GM12878 (cell line): ENCODE results near the gene SRGAP2C.
"Not testable (repeated sequence)": the region's sequence is repeated elsewhere in the genome, so short reads cannot be mapped to it uniquely, and the experiment has no call there.

ENCODE experiments used
- BCL11A ChIP-seq: IDR thresholded peaks from 2 replicates; pipeline ENCODE4 v1.6.1; 2011; ENCODE audit warnings: low read depth, low read length
- BMI1 ChIP-seq: fragments of 450-650 bp; IDR thresholded peaks from 2 replicates; pipeline ENCODE4 v1.6.1; 2016; ENCODE audit warnings: mild to moderate bottlenecking, moderate library complexity, borderline replicate concordance
- CEBPB ChIP-seq, 2 experiments: fragments of 150-350 bp in 1 of 2; IDR thresholded peaks; 2 replicates each; pipeline ENCODE4 v1.6.1; 2012 to 2014; ENCODE audit warnings: low read depth in 2 of 2, low read length in 2 of 2, borderline replicate concordance in 1 of 2, inconsistent platforms in 1 of 2
- CTCF ChIP-seq, 3 experiments: IDR thresholded peaks in 2 of 3; conservative IDR thresholded peaks in 1 of 3; 2 replicates each; pipeline ENCODE4 v1.5.1; 2011; ENCODE audit warnings: low read depth in 3 of 3, low read length in 3 of 3, mild to moderate bottlenecking in 3 of 3, control low read depth in 2 of 3, moderate library complexity in 2 of 3, inconsistent platforms in 1 of 3, mixed read lengths in 1 of 3; ENCODE audit not compliant: control insufficient read depth in 2 of 3, insufficient read depth in 1 of 3; ENCODE audit errors: extremely low read depth in 1 of 3
- EP300 ChIP-seq, 2 experiments: fragments of 150-350 bp in 1 of 2; IDR thresholded peaks; 2 replicates each; pipeline ENCODE4 v1.6.1; 2011 to 2012; ENCODE audit warnings: low read depth in 2 of 2, low read length in 2 of 2, borderline replicate concordance in 1 of 2, improper control_type of control experiment in 1 of 2, inconsistent platforms in 1 of 2; ENCODE audit not compliant: control insufficient read depth in 1 of 2
- HDAC2 ChIP-seq: fragments of 200-600 bp; sonication (generic); IDR thresholded peaks from 2 replicates; pipeline ENCODE4 v1.6.1; 2017
- MYC ChIP-seq: IDR thresholded peaks from 2 replicates; pipeline ENCODE4 v1.6.1; 2011; ENCODE audit warnings: mild to moderate bottlenecking, low read length, moderate library complexity, inconsistent platforms; ENCODE audit not compliant: insufficient read depth, insufficient replicate concordance, insufficient read length, severe bottlenecking
- POLR2A ChIP-seq: IDR thresholded peaks from 2 replicates; pipeline ENCODE4 v1.6.1; 2011; ENCODE audit warnings: low read depth, mild to moderate bottlenecking, low read length
- SIX5 ChIP-seq: IDR thresholded peaks from 2 replicates; pipeline ENCODE4 v1.6.1; 2011; ENCODE audit warnings: mild to moderate bottlenecking, low read depth, low read length, moderate library complexity; ENCODE audit not compliant: severe bottlenecking
- STAT1 ChIP-seq: fragments of 450-650 bp; conservative IDR thresholded peaks from 2 replicates; pipeline ENCODE4 v1.6.1; 2014; ENCODE audit warnings: antibody characterized with exemption, mild to moderate bottlenecking
- TCF12 ChIP-seq: IDR thresholded peaks from 2 replicates; pipeline ENCODE4 v1.6.1; 2011; ENCODE audit warnings: low read depth, mild to moderate bottlenecking, low read length

DNA sequence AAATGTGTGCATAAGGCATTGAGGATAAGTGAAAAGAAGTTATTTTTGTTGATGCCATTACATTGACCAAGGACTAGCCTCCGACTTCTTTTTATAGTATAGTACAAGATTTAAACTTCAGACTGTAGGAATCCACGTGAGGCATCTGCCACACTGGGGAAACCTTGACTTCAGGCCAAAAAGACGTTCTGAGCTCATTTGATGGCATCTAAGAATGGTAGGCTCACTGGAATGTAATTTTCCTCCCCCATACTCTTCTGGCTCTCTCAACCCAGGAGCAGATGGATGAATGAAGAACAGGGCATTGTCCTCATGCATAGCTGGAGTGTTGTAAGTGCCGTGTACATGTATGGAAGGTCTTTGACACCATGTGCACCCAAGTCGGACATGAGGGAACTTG is 194.0 kb downstream of the SRGAP2C start:
- TF ChIP-seq EP300 (IDR thresholded peaks at IDR 0.05; ENCODE audit: borderline replicate concordance in 1 of 2, control insufficient read depth in 1 of 2, low read depth in 2 of 2, low read length in 2 of 2); STAT1; MYC; POLR2A; CEBPB (IDR thresholded peaks at IDR 0.05; ENCODE audit: borderline replicate concordance in 1 of 2, low read depth in 2 of 2, low read length in 2 of 2); BCL11A; SIX5; HDAC2; TCF12; BMI1; CTCF (IDR thresholded peaks at IDR 0.05 in 2 of 3, conservative IDR thresholded peaks at IDR 0.05 in 1 of 3; ENCODE audit: control insufficient read depth in 2 of 3, extremely low read depth in 1 of 3, insufficient read depth in 1 of 3, low read depth in 3 of 3, low read length in 3 of 3): not testable (repeated sequence)
